Body of pancreas (tissue), 4 donors: Measurements from ENCODE around the gene NR2C2. TPM values are rescaled to one million over a fixed set of nuclear protein-coding genes. Genes with fewer than 3 reads are reported as not detected.

Experiments
- ATAC-seq: fragments of 150-250 bp; one replicate; pipeline ENCODE4 v1.9.1; 2016
- DNase-seq, 4 donors: peaks; one replicate each; pipeline ENCODE4 v3.0.0-alpha.2; 2019
- H3K27ac ChIP-seq, 4 donors: fragments of 200-600 bp; sonication (generic); 1 replicate in 3 of 4; 2 replicates in 1 of 4; pipeline versions ENCODE4 v1.5.1 to v1.6.1; 2016 to 2019; ENCODE audit warnings: mild to moderate bottlenecking in 1 of 4, mixed read lengths in 1 of 4, moderate library complexity in 1 of 4
- H3K27me3 ChIP-seq, 2 donors: fragments of 200-600 bp; sonication (generic); one replicate each; pipeline ENCODE4 v1.6.0; 2016; ENCODE audit warnings: mild to moderate bottlenecking in 1 of 2
- H3K36me3 ChIP-seq, 2 donors: fragments of 200-600 bp; sonication (generic); replicated peaks in 1 of 2; 2 replicates each; pipeline ENCODE4 v1.5.1; 2016; ENCODE audit warnings: low read depth in 2 of 2; ENCODE audit not compliant: insufficient read depth in 1 of 2
- H3K4me1 ChIP-seq: fragments of 200-600 bp; sonication (generic); one replicate; pipeline ENCODE4 v1.6.0; 2016
- H3K4me3 ChIP-seq, 2 donors: fragments of 200-600 bp; sonication (generic); 1 replicate in 1 of 2; 2 replicates in 1 of 2; pipeline ENCODE4 v1.5.1; 2016 to 2019
- H3K9me3 ChIP-seq, 3 donors: fragments of 200-600 bp; sonication (generic); 1 replicate in 2 of 3; 2 replicates in 1 of 3; pipeline ENCODE4 v1.5.1; 2016
- CTCF ChIP-seq, 7 experiments: fragments of 450-650 bp in 4 of 7; fragments of 200-600 bp in 3 of 7; sonication (generic) in 3 of 7; IDR thresholded peaks; one replicate each; pipeline ENCODE4 v1.5.1; 2016 to 2019; ENCODE audit warnings: antibody characterized with exemption in 7 of 7
- POLR2A ChIP-seq, 3 donors: fragments of 450-650 bp; IDR thresholded peaks; one replicate each; pipeline ENCODE4 v1.6.1; 2016; ENCODE audit warnings: antibody characterized with exemption in 3 of 3, mild to moderate bottlenecking in 2 of 3
- WGBS, 2 donors: methylation state at CpG; one replicate each; pipeline ENCODE4 v1.1.5; 2017; 5-methylcytosine and 5-hydroxymethylcytosine counted together
- intact Hi-C: fragments of 100-400 bp; cut with DNase I; formaldehyde crosslinking; loops from one replicate; pipeline ENCODE4 v1.15.1; 2023
- total RNA-seq, 2 donors: library from RNA; depleted of rRNA; stranded (reverse); fragments of >200 nt; gene quantifications; one replicate each; pipeline ENCODE4 v1.1.0, GENCODE V29; 2016

Gene NR2C2
- total RNA-seq, 2 donors from 2014 or later: 16.9 to 22.1 TPM

GRCh38 chr3:14914779-14915117 is 32.6 kb upstream of the NR2C2 start:
- no peak for ATAC-seq
- TF ChIP-seq CTCF (IDR thresholded peaks at IDR 0.05) (no peak), POLR2A (IDR thresholded peaks at IDR 0.05) (no peak)
- Histone ChIP-seq H3K4me1 (no peaks in the 10 kb centered on the region), H3K36me3 (no peaks in the 10 kb centered on the region), H3K4me3 (no peak overlapping the region), H3K9me3 (no peaks in the 10 kb centered on the region), H3K27me3 (no peaks in the 10 kb centered on the region), H3K27ac (no peak overlapping the region)
- 36 to 52% methylated on average over 5 to 6 of the region's 6 CpGs for whole genome bisulfite sequencing, 2 donors
- DNase-seq: no peak
- intact Hi-C loops: loop anchor here (10.0 kb wide), 2 partner anchors 280 to 400 kb away; no protein-coding TSS in a partner anchor

GRCh38 chr3:14915636-14916222 is 31.7 kb upstream of the NR2C2 start:
- Histone ChIP-seq H3K9me3 (no peaks in the 10 kb centered on the region), H3K27me3 (no peaks in the 10 kb centered on the region), H3K4me1 (no peaks in the 10 kb centered on the region), H3K36me3 (no peaks in the 10 kb centered on the region), H3K27ac (no peak overlapping the region), H3K4me3 (no peak overlapping the region)
- ATAC-seq (no peak), DNase-seq (no peak)
- intact Hi-C loops: loop anchor here (10.0 kb wide), 2 partner anchors 281 to 401 kb away; no protein-coding TSS in a partner anchor
- WGBS, 2 donors: 74 to 77% methylated on average over 2 to 3 of the region's 3 CpGs
- no peak for TF ChIP-seq CTCF (IDR thresholded peaks at IDR 0.05)
- no peak for TF ChIP-seq POLR2A (IDR thresholded peaks at IDR 0.05)

- TF ChIP-seq CTCF (IDR thresholded peaks at IDR 0.05) (no peak), POLR2A (IDR thresholded peaks at IDR 0.05) (no peak)
- ATAC-seq: no peak
- no peak for DNase-seq
- no peaks in the 10 kb centered on the region for H3K9me3 ChIP-seq
- H3K4me1 ChIP-seq: no peaks in the 10 kb centered on the region
- intact Hi-C loops: loop anchor here (10.0 kb wide), 2 partner anchors 284 to 404 kb away; no protein-coding TSS in a partner anchor
- H3K27ac ChIP-seq: no peak overlapping the region
- H3K27me3 ChIP-seq: no peaks in the 10 kb centered on the region
- no peak overlapping the region for H3K4me3 ChIP-seq
- no peaks in the 10 kb centered on the region for H3K36me3 ChIP-seq
- WGBS, 2 donors: 71 to 74% methylated on average over 11 to 13 of the region's 13 CpGs
These were observed 29.0 kb upstream of the NR2C2 start for GRCh38 chr3:14918356-14918860.

- TF ChIP-seq CTCF (IDR thresholded peaks at IDR 0.05): no peak
- no peak for TF ChIP-seq POLR2A (IDR thresholded peaks at IDR 0.05)
- intact Hi-C loops: loop anchor here (10.0 kb wide), 1 partner anchor 256 kb away; no protein-coding TSS in a partner anchor
- ATAC-seq: no peak
These were observed 26.8 kb upstream of the NR2C2 start for GRCh38 chr3:14920536-14920935.

More at GRCh38 chr3:14920536-14920935, 26.8 kb upstream of the NR2C2 start:
- Histone ChIP-seq H3K36me3 (no peaks in the 10 kb centered on the region), H3K4me3 (no peak overlapping the region), H3K9me3 (no peaks in the 10 kb centered on the region), H3K27me3 (no peaks in the 10 kb centered on the region), H3K4me1 (no peaks in the 10 kb centered on the region), H3K27ac (no peak overlapping the region)
- DNase-seq: no peak
- WGBS, 2 donors: 81% methylated on average over 5 of the region's 5 CpGs
